GM19395 (cell line): Measurements from ENCODE around the gene FBF1.
"Not testable (repeated sequence)": the region's sequence is repeated elsewhere in the genome, so short reads cannot be mapped to it uniquely, and the experiment has no call there.

ENCODE experiments used
- ATAC-seq: cut with Tn5 transposase; IDR thresholded peaks from one replicate; pipeline ENCODE4 v1.9.1; 2021; ENCODE audit warnings: mild to moderate bottlenecking, moderate library complexity; ENCODE audit not compliant: unreplicated experiment

The FBF1 gene

GRCh38 chr17:75897160-75898019, 43.5 kb downstream of the FBF1 start:
- ATAC-seq, result no peak

GRCh38 chr17:75896415-75897159, 44.3 kb downstream of the FBF1 start, which contains the start of gene TRIM65:
TRIM65 (minus strand) TSS chr17:75896951; CDS start chr17:75896937, 14 bp downstream.
- peak; percentile 62 for ATAC-seq

- no peak for ATAC-seq
Observed at GRCh38 chr17:75895370-75896155, 45.3 kb downstream of the FBF1 start.

- ATAC-seq, result no peak
Observed at GRCh38 chr17:75894049-75894733, 46.7 kb downstream of the FBF1 start.

GRCh38 chr17:75893305-75894048, 47.4 kb downstream of the FBF1 start:
- no peak for ATAC-seq

- ATAC-seq, result no peak
Observed at GRCh38 chr17:75892556-75893224, 48.2 kb downstream of the FBF1 start.

- no peak for ATAC-seq
Observed at GRCh38 chr17:75891605-75892555, 49.0 kb downstream of the FBF1 start.

GRCh38 chr17:75891022-75891604, 49.7 kb downstream of the FBF1 start:
- no peak for ATAC-seq

GRCh38 chr17:75889454-75889853, 51.4 kb downstream of the FBF1 start:
- ATAC-seq, result no peak

- ATAC-seq, result no peak
Observed at GRCh38 chr17:75888484-75888883, 52.4 kb downstream of the FBF1 start.

- ATAC-seq, result not testable (repeated sequence)
Observed at GRCh38 chr17:75885860-75886259, 55.0 kb downstream of the FBF1 start.

GRCh38 chr17:75885431-75885830, 55.4 kb downstream of the FBF1 start:
- ATAC-seq, result no peak

GRCh38 chr17:75881678-75882454, 59.0 kb downstream of the FBF1 start:
- ATAC-seq, result no peak

GRCh38 chr17:75880266-75880665, 60.6 kb downstream of the FBF1 start:
- no peak for ATAC-seq

GRCh38 chr17:75878174-75878998, 62.5 kb downstream of the FBF1 start, which contains the start of gene TRIM47:
TRIM47 (minus strand) TSS chr17:75878581; CDS start chr17:75878548, 33 bp downstream.
- no peak for ATAC-seq

GRCh38 chr17:75877752-75878173, 63.1 kb downstream of the FBF1 start:
- no peak for ATAC-seq
